Keratinocyte (primary cell): ENCODE data around the gene BBS10.

Source experiments
- EZH2 ChIP-seq: IDR thresholded peaks from one replicate; pipeline ENCODE4 v1.6.1; 2012; ENCODE audit warnings: inconsistent platforms, mild to moderate bottlenecking, low read length, moderate library complexity
- TF ChIP-seq, protein P1 (sequence below), 3 experiments: IDR thresholded peaks in 1 of 3; conservative IDR thresholded peaks in 1 of 3; optimal IDR thresholded peaks in 1 of 3; 2 replicates in 2 of 3; 3 replicates in 1 of 3; pipeline versions ENCODE3 to v1.5.1; 2011; ENCODE audit warnings: low read length in 3 of 3, mild to moderate bottlenecking in 3 of 3, moderate library complexity in 2 of 3, control low read depth in 1 of 3, inconsistent platforms in 1 of 3; ENCODE audit not compliant: insufficient read depth in 2 of 3; ENCODE audit errors: extremely low read depth in 1 of 3

DNA sequence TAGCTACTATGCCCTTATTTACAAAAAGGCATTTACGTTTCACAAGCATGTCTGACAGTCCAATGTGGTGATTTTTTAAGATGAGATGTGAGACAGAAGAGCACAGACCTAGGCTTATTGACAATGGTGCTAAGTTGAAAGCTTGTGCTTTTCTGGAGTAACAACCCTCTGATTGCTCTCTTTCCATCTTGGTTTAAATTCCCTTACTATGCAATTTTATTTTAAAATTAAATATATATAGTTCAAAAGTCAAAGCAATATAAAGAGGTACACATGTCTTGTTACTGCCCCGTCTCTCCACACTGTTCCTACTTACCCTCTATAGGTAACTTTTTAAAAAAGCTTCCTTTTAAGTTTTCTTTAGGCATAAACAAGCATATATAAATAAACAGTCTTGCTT is 39.4 kb upstream of the BBS10 start:
- TF ChIP-seq, protein P1, sequence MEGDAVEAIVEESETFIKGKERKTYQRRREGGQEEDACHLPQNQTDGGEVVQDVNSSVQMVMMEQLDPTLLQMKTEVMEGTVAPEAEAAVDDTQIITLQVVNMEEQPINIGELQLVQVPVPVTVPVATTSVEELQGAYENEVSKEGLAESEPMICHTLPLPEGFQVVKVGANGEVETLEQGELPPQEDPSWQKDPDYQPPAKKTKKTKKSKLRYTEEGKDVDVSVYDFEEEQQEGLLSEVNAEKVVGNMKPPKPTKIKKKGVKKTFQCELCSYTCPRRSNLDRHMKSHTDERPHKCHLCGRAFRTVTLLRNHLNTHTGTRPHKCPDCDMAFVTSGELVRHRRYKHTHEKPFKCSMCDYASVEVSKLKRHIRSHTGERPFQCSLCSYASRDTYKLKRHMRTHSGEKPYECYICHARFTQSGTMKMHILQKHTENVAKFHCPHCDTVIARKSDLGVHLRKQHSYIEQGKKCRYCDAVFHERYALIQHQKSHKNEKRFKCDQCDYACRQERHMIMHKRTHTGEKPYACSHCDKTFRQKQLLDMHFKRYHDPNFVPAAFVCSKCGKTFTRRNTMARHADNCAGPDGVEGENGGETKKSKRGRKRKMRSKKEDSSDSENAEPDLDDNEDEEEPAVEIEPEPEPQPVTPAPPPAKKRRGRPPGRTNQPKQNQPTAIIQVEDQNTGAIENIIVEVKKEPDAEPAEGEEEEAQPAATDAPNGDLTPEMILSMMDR (optimal IDR thresholded peaks at IDR 0.05 in 1 of 3, IDR thresholded peaks at IDR 0.05 in 1 of 3, conservative IDR thresholded peaks at IDR 0.05 in 1 of 3; ENCODE audit: extremely low read depth in 1 of 3, insufficient read depth in 2 of 3, low read length in 3 of 3), result no peak
- TF ChIP-seq EZH2, result no peak
